H1 (cell line): ENCODE measurements around the gene MEGF9. TPM values are rescaled to one million over a fixed set of nuclear protein-coding genes. Genes with fewer than 3 reads are reported as not detected.

ENCODE experiments used
- CBX8 ChIP-seq: fragments of 300-800, 300-1000 bp; sonication (generic); IDR thresholded peaks from 2 replicates; pipeline ENCODE4 v1.7.1; 2016; ENCODE audit warnings: low read depth, low read length, borderline replicate concordance
- CTBP2 ChIP-seq: IDR thresholded peaks from 2 replicates; pipeline ENCODE4 v1.7.0; 2011; ENCODE audit warnings: borderline replicate concordance, mild to moderate bottlenecking, moderate library complexity, mixed read lengths, low read length; ENCODE audit not compliant: insufficient read depth, insufficient read length
- EGR1 ChIP-seq: IDR thresholded peaks from 2 replicates; pipeline ENCODE4 v1.6.1; 2011; ENCODE audit warnings: low read depth, low read length, borderline replicate concordance
- NRF1 ChIP-seq: IDR thresholded peaks from 2 replicates; pipeline ENCODE4 v1.6.1; 2011; ENCODE audit warnings: mild to moderate bottlenecking, low read depth, low read length, improper control_type of control experiment
- PHF8 ChIP-seq: fragments of 200-600 bp; sonication (generic); conservative IDR thresholded peaks from 2 replicates; pipeline ENCODE4 v1.7.1; 2012; ENCODE audit warnings: low read depth, mild to moderate bottlenecking, inconsistent platforms, low read length, moderate library complexity
- POLR2A ChIP-seq, 2 experiments: IDR thresholded peaks; 1 replicate in 1 of 2; 2 replicates in 1 of 2; pipeline ENCODE4 v1.6.1; 2011; ENCODE audit warnings: low read depth in 2 of 2, low read length in 2 of 2, mild to moderate bottlenecking in 2 of 2; ENCODE audit errors: control extremely low read depth in 1 of 2
- ZNF274 ChIP-seq: IDR thresholded peaks from 2 replicates; pipeline ENCODE4 v1.7.0; 2012; ENCODE audit warnings: low read length, borderline replicate concordance; ENCODE audit errors: extremely low read depth
- polyA plus RNA-seq, 7 experiments: library from polyadenylated mRNA; depleted of rRNA in 3 of 7; stranded (reverse) in 5 of 7; unstranded in 2 of 7; fragments of >200 nt in 5 of 7; fragments of 200-250 nt in 2 of 7; gene quantifications; 1 replicate in 5 of 7; 2 replicates in 1 of 7; 4 replicates in 1 of 7; pipeline versions ENCODE4 v1.2.1 to v1.2.3, GENCODE V29; 2011 to 2013; ENCODE audit warnings: missing spikeins in 2 of 7, mixed read lengths in 2 of 7
- total RNA-seq: library from RNA; stranded (reverse); fragmentation: NEBNext Ultra II Directional; extraction: Animal tissue kit (Norgen Biotek cat#: 25700); gene quantifications from 2 replicates; pipeline ENCODE4 v1.2.1, GENCODE V29; 2021
- TF ChIP-seq, protein P1 (sequence below): fragments of 300-600 bp; sonication (generic); IDR thresholded peaks from 2 replicates; pipeline ENCODE4 v1.7.1; 2012; ENCODE audit warnings: low read length, moderate library complexity, mild to moderate bottlenecking, inconsistent platforms; ENCODE audit not compliant: insufficient replicate concordance

The MEGF9 gene
- total and polyA plus RNA-seq, 2 of the 8 experiments (the other 6 are each of a cell fraction or from before 2014, with no cell fraction given): 0.45 to 1.8 TPM

DNA sequence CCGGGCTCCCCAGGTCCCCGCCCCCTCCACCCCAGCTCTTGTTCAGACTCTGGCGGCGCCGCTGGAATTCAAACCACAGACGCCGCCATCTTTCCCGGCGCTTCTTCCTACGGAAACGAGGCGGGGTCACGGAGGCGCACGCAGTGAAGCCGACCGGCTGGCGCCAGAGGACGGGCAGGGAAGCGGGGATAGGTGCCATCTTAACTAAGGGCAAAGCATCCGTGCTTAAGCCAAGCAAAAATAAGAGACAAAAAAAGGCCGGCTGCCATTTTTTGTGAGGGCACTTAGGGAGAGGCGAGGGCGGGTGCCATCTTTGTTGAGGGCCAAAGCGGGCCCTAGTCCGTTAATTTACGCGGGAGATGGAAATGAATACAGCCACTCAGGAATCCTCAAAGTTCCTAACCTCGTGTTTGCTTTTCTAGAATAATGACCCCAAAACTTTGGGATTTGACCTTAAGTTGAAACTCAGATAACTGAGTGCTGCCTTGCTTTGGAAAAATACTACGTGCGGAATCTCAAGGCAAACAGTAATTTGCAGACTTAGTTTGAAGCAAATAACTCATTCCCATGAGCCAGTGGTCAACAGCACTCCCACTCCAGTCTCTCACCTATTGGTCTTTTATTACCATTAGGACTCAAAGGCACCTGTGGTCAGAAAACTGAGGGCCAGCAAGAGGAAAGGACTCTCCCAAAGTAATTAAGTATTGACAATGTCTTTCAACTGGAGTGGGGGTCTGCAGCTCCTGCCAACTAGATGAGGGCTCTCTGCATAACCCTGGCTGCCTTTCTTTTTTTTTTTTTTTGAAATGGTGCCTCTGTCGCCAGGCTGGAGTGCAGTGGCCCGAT lies 134.0 kb downstream of the MEGF9 start, which contains the start of gene CDK5RAP2 (continued):
- TF ChIP-seq, protein P1, sequence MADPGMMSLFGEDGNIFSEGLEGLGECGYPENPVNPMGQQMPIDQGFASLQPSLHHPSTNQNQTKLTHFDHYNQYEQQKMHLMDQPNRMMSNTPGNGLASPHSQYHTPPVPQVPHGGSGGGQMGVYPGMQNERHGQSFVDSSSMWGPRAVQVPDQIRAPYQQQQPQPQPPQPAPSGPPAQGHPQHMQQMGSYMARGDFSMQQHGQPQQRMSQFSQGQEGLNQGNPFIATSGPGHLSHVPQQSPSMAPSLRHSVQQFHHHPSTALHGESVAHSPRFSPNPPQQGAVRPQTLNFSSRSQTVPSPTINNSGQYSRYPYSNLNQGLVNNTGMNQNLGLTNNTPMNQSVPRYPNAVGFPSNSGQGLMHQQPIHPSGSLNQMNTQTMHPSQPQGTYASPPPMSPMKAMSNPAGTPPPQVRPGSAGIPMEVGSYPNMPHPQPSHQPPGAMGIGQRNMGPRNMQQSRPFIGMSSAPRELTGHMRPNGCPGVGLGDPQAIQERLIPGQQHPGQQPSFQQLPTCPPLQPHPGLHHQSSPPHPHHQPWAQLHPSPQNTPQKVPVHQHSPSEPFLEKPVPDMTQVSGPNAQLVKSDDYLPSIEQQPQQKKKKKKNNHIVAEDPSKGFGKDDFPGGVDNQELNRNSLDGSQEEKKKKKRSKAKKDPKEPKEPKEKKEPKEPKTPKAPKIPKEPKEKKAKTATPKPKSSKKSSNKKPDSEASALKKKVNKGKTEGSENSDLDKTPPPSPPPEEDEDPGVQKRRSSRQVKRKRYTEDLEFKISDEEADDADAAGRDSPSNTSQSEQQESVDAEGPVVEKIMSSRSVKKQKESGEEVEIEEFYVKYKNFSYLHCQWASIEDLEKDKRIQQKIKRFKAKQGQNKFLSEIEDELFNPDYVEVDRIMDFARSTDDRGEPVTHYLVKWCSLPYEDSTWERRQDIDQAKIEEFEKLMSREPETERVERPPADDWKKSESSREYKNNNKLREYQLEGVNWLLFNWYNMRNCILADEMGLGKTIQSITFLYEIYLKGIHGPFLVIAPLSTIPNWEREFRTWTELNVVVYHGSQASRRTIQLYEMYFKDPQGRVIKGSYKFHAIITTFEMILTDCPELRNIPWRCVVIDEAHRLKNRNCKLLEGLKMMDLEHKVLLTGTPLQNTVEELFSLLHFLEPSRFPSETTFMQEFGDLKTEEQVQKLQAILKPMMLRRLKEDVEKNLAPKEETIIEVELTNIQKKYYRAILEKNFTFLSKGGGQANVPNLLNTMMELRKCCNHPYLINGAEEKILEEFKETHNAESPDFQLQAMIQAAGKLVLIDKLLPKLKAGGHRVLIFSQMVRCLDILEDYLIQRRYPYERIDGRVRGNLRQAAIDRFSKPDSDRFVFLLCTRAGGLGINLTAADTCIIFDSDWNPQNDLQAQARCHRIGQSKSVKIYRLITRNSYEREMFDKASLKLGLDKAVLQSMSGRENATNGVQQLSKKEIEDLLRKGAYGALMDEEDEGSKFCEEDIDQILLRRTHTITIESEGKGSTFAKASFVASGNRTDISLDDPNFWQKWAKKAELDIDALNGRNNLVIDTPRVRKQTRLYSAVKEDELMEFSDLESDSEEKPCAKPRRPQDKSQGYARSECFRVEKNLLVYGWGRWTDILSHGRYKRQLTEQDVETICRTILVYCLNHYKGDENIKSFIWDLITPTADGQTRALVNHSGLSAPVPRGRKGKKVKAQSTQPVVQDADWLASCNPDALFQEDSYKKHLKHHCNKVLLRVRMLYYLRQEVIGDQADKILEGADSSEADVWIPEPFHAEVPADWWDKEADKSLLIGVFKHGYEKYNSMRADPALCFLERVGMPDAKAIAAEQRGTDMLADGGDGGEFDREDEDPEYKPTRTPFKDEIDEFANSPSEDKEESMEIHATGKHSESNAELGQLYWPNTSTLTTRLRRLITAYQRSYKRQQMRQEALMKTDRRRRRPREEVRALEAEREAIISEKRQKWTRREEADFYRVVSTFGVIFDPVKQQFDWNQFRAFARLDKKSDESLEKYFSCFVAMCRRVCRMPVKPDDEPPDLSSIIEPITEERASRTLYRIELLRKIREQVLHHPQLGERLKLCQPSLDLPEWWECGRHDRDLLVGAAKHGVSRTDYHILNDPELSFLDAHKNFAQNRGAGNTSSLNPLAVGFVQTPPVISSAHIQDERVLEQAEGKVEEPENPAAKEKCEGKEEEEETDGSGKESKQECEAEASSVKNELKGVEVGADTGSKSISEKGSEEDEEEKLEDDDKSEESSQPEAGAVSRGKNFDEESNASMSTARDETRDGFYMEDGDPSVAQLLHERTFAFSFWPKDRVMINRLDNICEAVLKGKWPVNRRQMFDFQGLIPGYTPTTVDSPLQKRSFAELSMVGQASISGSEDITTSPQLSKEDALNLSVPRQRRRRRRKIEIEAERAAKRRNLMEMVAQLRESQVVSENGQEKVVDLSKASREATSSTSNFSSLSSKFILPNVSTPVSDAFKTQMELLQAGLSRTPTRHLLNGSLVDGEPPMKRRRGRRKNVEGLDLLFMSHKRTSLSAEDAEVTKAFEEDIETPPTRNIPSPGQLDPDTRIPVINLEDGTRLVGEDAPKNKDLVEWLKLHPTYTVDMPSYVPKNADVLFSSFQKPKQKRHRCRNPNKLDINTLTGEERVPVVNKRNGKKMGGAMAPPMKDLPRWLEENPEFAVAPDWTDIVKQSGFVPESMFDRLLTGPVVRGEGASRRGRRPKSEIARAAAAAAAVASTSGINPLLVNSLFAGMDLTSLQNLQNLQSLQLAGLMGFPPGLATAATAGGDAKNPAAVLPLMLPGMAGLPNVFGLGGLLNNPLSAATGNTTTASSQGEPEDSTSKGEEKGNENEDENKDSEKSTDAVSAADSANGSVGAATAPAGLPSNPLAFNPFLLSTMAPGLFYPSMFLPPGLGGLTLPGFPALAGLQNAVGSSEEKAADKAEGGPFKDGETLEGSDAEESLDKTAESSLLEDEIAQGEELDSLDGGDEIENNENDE: no peak
- TF ChIP-seq PHF8: no peak
- TF ChIP-seq NRF1: no peak
- TF ChIP-seq CBX8: no peak
- peak; percentile 53 to 55; a peak in 2 of 3 replicates for TF ChIP-seq POLR2A (IDR thresholded peaks at IDR 0.05; ENCODE audit: control extremely low read depth in 1 of 2, low read depth in 2 of 2, low read length in 2 of 2)
- no peak for TF ChIP-seq ZNF274
- no peak for TF ChIP-seq EGR1
- TF ChIP-seq CTBP2: no peak
